Dermis microvascular lymphatic vessel endothelial cell (primary cell): ENCODE data around the gene FRMD4A. TPM values are rescaled to one million over a fixed set of nuclear protein-coding genes. Genes with fewer than 3 reads are reported as not detected.
"Not testable (repeated sequence)": the region's sequence is repeated elsewhere in the genome, so short reads cannot be mapped to it uniquely, and the experiment has no call there.

Experiments used
- DNase-seq, 2 donors: peaks; one replicate each; pipeline versions ENCODE4 v3.0.0 to v3.0.0-alpha.2; 2010; ENCODE audit warnings: low read depth in 2 of 2
- total RNA-seq: library from RNA; depleted of rRNA; stranded (reverse); fragments of >200 nt; gene quantifications from 2 replicates; pipeline ENCODE4 v1.2.1, GENCODE V29; 2014

The FRMD4A gene
- total RNA-seq, 1 donor from 2014 or later: 16.3 TPM

DNA sequence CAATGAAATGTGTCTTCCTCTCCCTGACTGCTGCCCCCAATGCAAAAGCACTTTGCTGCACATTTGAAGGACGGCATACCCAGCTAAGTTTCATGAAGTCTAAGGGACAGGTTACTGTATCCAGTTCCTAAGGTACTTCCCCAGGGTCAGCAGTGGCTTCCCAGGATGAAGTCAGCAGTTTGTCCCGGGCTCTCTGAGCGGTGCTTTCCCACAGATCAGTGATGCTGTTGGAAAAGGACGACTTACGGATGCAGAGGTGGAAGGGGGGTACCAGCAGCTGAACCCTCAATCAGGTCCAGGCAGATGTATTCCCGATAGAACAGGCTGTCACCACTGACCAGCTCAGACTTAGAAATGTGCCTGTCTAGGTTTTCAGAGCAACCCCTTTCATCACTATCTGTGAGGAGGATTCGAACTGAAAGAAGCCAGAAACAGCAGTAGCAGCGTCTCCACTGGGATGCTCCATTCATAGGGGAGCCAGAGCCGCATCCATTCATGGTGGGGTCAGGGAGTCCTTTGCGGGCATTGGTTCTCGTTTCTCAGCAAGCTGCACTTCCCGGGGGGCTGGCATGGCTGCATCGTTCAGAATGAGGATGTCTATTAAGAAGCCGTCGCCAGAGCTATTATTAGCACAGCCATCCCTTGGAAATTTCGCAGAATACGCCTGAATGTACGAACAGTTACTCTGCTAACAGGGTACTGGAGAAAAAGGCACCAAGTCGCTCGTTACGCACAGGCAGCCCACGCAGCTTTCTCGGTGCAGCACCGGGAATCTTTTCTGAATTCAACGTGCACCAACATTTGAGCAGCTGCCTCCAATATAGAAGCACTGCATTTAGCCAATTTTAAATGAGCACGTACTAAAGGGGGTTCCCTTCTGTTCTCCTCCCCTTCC lies 440.2 kb downstream of the FRMD4A start:
- peak; percentile 66 to 86 for DNase-seq

DNA sequence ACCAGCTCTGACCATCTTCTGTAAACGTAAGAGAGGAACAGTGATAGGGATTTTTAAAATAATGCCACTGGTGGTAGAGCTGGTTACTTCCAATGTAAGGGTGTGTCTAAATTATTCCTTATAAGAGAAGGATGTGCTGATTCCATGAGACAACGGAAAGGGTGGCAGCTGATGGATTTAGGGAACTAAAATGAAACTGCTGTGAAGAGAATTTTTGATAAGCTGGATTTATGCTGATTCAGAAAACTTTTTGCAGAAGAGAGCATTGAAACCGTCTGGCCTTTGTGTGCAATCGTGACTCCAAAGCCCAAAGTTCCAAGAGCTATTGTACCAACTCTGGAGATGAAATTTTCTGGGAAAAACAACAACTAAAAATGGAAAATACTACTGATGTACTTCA lies 443.0 kb downstream of the FRMD4A start:
- no peak for DNase-seq

DNA sequence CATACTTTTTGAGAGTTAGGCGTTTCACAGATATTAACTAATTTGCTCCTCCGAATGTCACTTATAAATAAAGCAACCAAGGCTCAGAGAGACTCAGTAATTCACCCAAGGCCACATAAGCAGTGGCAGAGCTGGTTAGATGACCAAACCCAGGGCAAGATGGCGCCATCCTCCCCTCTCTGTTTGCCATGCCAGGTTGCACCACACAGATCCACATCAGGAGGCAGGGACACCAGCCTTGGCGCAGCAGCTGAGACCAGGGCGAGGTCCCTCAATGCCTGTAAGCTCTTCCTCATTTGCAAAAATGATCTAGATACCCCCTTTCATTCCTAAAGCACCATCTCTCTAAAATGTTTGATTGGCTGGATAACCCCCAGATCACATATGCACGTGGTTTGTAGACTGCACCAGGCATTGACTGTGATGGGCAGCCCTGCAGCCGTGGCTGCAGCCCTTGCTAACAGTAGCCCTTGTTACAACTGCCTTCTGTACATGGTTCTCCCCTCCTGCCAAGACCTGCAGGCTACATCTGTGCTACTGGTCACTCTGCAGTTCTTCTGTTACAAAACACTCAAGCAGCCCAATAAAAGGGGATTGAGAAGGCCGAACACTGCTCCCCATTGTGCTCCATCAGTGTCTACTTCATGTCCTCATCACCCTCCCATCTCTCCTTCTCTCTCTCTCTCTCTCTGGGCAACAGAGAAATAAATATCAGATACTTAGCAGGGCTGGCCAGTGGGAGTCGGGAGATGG lies 445.3 kb downstream of the FRMD4A start:
- DNase-seq: no peak

DNA sequence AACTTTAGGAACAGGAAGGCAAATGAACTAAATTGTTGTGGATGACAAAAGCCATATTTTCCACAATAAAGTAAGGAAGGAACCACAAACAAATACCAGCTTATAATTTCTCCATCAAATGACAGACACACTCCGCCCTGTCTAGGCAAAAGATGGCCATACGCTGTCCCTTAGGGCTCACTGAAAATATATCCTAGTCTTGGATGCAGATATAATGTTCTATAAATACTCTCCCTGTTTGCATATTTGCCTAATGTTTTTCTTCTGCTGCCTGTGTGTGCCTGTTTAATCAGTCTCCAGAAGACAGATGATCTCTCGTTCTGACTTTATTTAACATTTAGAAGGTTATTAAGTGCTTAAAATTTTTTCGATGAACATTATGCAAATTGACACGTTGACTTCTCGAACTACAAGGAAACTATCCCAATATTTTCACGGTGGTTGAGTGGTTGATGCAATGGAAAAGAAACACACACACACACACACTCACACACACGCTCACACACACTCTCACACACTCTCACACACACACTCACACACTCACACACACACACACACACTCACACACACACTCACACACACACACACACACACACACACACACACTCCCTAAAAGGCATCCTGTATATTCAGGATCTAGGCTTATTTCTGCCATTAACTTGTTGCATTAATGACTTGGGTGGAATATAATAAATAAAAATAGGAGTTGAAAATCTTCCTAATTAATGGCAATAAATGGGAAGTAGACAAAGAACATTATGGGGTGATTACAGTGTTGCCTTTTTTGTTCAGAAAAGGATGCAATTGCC lies 446.9 kb downstream of the FRMD4A start:
- no peak for DNase-seq

DNA sequence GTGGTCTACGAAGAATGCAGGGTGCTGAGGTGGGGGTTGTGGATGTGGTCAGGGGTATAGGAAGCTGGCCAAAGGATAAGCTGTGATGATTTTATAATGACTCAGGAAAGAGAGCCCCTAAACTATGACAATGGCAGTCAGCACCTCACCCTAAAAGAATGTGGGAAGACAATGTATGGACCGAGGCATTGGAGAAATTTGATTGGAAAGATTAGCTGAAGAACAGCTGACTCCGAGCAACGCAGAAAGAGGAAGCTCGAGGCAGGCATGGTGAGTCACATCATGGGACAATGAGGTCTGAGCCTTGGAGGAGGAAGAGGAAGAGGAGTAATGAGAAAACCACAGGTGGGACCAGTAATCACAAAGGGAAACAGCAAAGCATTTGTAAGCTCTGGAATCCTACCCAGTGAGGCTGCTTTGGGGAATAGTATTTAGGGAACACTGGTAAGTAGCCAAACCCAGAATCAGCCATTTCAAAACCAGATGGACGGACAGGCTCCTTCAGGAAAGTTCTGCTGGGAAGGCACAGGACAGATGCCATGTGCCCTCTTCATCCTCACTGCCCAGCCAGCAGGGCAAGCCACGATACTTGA lies 448.5 kb downstream of the FRMD4A start:
- DNase-seq: peak; percentile 50 to 97

DNA sequence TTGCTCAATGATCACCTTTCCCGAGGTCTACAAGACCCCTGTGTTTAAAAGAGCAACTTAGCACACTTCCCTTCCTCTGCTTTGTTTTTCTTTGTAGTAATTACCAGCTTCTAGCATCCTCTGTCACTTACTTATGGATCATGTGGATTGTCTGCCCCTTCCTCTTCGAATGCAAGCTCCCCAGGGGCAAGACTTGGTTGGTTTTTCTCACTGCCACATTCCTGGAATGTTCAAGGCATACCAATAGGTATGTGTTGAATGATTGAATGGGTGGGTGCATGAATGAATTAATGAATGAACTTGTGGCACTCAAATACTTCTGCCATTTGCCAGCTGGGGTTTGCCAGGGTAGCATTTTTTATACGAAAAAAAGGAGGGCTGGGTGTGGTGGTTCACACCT lies 450.0 kb downstream of the FRMD4A start:
- DNase-seq: no peak

DNA sequence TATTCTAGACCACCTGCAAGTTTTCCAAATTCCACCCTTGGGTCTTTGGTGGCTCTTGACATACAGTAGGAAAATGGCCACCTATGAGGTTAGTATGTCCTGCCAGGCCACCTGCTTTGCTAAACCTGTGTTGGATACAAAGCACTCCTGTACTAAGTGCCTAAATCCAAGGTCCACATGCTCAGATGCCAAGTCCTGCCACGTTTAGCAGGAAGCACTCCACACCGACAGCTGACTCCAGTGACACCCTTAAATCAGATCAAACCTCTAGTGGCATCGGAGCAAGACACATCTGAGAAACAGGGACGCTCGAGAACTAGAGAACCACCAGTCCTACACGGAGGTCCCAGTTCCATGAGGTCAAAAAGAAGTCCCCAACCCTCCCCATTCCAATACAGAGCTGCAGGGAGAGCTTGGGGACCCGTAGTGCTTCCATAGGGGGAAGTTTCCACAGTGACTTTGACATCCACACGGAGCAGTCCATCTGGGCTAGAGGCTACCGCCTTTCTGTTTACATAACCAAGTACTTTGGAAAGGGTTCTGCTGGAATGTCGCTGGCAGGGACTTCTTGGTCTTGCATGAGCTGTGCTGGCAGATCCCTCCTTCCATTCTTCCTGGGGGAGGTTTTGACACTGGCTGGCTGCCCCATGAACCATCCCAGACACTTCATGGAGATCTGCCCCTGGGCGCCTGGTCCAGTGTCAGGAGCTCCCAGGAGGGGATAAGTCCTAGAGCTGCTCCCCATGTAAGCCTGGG lies 453.4 kb downstream of the FRMD4A start:
- DNase-seq: no peak

DNA sequence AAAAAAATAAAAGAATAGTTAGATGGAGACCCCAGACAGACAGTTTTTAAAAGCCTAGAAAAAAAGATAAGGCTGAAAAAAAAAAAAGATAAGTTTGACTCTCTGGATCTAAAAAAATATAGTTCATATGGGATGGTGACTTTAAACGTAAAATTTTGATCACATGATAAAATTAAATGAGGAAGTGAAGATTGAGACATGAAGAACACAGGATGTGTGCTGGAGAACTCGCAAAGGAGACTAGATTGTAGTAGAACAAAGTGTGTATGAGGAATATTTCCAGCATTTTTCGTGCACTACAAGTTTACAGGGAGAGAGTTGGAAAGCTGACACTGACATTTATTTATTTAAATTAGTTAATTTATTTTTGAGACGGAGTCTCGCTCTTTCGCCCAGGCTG lies 457.5 kb downstream of the FRMD4A start:
- DNase-seq: no peak

DNA sequence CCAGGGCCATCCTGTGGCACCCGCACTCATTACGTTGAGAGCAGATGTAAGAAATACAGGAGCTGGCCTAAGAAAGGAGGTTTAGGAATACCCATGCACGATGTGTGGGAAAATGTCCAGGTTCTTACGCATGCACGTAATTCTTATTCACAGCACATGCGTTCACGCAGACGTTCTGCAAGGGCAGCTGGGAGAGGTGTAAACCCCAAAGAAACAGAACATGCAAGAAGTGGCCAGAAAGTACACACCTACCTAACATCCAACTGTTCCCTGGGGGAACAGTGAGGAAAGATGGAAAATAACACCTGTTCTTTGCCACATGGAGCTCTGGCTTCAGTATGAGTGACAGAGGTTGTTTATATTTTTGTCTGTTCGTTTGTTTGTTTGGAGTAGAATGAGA lies 458.3 kb downstream of the FRMD4A start:
- no peak for DNase-seq

DNA sequence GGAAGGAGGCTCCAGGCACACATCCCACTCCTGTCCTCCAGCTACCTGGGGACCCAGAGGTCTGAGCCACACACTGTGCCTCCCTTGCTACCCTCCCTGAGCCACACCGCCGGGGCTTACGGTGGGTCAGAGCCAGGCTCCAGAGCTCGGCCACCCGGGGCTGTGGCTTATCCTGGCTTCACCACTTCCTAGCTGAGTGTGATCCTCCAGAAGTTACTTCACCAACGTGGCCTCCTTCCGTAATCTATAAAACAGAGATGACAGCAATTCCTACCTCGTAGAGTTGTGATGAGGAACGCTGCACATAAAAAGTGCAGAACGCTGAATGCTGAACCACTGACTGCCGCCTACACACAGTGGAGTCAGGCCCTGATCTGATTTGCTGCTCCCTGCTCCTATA lies 458.9 kb downstream of the FRMD4A start:
- no peak for DNase-seq

DNA sequence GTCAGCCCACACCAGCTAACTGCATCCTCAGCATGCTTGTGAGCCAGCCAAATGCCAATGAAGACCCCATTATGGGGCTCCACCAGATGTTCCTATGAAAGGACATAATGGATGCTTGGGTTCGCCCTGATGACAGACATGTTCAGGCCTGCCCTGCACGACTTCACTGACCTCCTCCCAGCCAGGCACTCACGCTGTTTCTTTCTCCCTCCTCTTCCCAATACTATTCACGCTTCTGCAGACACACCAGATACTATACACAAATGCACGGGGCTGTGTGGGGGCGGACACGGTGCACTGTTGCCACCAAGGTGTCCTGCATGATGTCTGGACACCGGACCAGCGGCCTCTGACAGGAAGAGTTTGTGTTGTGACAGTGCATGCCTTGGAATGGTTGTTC lies 459.7 kb downstream of the FRMD4A start:
- DNase-seq: no peak

DNA sequence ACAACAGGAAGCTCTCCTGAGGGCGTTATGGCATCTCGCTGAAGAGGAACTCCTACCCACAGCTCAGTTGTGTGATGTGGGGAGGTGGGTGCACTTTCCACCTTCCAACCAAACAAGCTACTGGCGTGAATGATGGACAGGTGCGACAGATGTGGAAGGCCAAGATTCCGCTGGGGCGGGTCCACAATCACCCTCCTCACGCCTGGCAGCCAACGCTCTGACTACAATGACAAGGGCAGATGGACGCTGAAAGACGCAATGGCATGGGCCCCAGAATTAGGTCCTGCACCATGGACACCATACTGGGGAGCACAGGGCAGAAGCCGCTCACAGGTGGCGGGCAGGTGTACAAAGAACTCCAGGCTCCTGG lies 461.4 kb downstream of the FRMD4A start:
- no peak for DNase-seq

DNA sequence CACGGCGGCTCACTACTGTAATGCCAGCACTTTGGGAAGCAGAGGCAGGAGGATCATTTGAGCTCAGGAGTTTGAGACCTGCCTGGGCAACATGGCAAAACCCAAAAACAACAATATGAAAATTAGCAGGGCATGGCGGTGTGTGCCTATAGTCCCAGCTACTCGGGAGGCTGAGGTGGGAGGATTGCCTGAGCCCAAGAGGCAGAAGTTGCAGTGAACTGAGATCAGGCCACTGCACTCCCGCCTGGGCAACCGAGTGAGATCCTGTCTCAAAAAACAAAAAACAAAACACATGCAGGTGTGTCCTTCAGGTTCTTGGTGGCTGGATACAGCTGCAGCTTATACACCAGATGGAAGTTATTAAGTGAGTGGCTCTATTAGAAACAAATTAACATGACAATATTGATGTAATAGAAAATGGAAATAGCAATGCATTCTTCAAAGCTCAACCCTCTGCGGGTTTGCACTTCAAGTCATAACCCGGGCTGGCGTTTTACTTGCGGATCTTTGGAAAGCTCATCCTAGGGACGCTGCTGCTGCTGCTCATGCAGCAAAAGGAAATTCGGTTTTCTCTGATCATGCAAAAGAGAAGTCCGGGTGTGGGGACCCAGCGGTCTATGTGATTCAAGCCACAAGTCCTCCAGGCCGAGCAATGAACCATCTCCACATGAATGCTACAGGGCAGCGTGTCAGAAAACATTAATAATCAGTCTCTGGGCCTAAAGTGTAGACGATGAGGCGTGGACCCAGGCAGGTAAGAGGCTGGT lies 462.0 kb downstream of the FRMD4A start:
- DNase-seq: no peak

DNA sequence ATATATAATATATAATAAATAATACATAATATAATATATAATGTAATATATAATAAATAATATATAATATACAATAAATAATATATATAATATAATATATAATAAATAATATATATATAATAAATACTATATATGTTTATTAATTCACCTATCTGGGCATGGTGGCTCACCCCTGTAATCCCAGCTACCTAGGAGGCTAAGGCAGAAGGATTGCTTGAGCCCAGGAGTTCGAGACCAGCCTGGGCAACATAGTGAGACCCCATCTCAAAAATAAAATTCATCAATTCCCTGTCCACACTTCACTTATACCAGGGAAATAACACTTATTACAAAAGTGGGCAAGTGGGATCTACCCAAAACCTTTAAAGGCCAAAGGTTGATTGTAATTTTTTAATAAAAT lies 462.9 kb downstream of the FRMD4A start:
- no peak for DNase-seq

DNA sequence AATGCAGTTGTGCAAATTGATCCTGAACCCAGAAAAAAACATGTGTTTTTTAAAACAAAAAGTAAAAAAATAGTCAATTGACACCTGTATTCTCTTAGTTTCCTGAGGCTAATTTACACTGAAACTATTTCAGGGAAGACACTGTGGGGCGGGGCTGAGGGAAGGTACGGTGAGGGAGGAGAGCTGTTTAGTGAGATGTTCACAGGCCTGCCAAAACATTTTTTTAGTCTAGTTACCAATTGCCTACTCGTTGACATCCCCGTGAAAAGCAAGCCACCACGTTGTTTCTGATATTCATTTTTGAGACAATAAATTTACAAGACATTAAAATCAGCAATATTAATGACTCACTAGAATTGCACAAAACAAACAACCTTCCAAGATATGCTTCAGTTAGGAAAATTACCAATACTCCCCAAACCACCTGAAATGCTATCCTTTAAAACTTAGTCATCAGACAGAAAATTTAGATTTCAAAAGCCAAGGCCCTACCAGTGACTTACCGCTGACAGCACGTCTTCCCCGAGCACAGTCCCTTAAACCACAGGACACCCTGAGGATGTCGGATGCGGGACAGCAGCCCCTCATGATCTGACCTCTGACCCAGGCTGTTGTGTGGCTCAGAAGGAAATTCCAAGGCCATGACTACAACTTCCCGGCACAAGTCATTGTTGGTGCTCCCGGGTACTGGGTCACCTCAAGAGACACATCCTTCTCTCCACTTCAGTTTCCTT lies 464.8 kb downstream of the FRMD4A start:
- DNase-seq: peak in 1 of 2 donors; percentile 80

DNA sequence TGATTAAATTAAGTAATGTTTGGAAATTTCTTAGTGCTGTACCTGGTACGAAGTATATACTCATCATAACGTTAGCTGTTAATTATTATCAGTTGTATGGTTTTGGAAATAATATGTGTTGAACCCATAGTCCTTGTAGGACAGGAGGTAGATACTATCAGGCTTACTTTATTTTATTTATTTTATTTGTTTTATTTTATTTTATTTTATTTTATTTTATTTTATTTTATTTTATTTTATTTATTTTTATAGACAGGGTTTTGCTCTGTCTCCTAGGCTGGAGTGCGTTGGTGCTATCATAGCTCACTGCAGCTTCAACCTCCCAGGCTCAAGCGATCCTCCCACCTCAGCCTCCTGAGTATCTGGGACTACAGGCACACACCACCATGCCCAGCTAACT lies 465.5 kb downstream of the FRMD4A start:
- not testable (repeated sequence) for DNase-seq

DNA sequence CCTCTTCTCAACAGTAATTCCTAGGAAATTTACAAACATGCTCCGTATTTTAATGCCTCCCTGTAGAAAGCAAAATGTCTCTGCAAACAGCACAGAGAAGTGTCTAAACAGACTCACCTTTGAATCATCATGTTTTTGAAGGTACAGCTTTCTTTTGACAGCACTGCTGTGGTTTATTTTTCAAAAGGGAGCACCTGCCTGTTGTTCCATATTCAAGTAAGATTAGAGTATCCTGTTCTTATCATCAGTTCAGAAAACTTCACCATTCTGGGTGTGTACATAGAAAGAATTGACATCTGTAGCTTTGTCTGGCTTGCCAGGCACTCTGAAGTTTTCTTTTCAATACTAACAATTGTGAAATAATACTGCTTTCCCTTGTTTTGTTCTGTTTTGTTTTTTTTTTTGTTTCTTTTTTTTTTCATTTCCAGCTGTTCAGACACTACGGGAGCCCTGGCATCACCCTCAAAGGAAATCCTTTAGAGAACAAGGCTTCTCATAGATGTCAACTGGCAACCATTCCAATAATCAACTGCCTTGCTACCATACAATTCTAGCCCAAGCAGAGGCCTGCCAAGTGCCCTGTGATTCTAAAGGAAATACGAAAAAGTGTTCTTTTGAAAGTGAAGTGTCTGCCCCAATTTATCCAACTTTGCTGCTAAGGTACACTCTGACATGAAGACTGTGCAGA lies 468.0 kb downstream of the FRMD4A start:
- DNase-seq: peak in 1 of 2 donors; percentile 71

DNA sequence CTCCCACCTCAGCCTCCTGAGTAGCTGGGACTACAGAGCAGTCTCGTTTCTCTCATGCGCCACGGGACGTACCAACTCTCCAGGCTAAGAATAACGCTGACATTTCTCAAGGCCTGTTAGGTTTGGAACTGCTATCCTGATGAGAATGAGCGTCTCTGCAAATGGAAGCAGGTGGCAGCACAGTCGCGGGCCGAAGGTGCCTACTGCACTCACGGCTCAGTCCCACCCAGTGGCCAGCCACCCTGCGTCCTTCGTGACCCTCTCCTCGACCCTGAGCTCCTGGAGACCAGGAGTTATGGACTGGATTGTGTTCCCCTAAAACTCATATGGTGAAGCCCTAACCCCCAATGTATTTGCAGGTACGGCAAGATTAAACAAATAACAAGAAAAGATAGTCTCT lies 469.8 kb downstream of the FRMD4A start:
- DNase-seq: no peak
